Measurements from ENCODE around the gene STX1A.

DNA sequence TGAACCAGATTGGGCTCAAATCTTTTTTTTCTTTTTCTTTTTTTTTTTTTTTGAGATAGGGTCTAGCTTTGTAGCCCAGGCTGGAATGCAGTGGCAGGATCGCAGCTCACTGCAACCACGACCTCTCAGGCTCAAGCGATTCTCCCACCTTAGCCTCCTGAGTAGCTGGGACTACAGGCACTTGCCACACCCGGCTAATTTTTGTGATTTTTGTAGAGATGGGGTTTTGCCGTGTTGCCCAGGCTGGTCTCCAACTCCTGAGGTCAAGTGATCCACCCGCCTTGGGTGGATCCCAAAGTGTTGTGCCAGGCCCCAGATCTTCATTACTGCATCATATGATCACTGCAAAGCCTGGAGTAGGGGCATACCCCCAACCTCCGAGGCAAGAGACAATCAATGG, 39.0 kb downstream of the STX1A start:
- TF ChIP-seq ZNF274 (IDR thresholded peaks at IDR 0.05; ENCODE audit: low read depth, low read length) (no peak), SUZ12 (IDR thresholded peaks at IDR 0.05; ENCODE audit: extremely low read depth, insufficient read depth, insufficient read length) (no peak), YY1 (IDR thresholded peaks at IDR 0.05; ENCODE audit: insufficient read depth, insufficient read length) (no peak)
